Cerebellar nuclear complex (tissue), 1 donor: ENCODE results near the gene BPIFB2.

ENCODE experiments used
- DNase-seq, 2 experiments: peaks; one replicate each; lab custom pipeline; 2025; lab: John Stamatoyannopoulos, UW

The BPIFB2 gene

DNA sequence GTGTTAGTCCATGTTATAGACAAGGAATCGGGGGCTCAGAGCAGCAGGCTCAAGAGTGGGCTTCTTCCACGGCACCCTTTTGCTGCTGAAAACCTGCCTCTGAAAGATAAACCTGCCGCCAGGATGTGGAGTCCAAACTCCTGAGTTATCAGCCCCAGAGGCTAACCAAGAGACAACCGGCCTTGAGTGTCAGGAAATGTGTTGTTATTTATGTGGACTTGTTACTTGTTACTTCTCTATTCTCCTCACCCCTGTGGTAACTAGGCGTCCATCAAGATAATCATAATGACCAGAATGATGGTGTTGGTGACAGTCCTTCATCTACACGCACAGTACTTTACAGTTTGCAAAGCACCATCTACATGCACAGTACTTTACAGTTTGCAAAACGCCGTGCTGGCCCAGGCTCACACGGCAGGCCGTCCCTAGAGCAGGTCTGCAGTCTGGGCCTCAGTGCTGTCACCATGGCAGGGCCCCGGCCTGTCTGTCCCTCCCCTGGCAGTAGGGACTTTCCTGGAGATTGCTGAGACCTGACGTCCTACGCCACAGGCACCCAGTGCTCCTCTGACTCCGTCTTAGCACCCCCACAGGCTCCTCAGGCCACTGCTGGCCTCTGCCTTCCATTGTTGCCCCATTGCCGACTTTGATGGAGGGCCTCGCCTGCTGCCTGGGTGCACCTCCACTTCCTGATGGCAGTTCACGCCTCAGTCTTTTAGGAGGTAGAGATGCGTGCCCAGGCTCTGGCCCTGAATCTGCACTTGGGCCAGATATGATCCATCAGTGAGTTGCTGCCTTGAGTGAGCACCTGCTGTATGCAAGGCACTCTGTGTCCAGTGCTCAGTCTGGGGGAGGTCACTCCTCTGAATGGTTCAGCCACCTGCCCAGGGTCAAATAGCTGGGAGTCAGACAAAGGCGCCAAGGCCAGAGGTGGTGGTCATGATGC lies 62.9 kb downstream of the BPIFB2 start:
- DNase-seq = no peak

- no peak for DNase-seq
Observed at GRCh38 chr20:33071198-33071597, 63.7 kb downstream of the BPIFB2 start.

- DNase-seq = no peak
Observed at GRCh38 chr20:33072362-33072761, 64.9 kb downstream of the BPIFB2 start.

GRCh38 chr20:33072813-33073212 lies 65.3 kb downstream of the BPIFB2 start:
- DNase-seq = no peak
